SIG-M5 treated with dmso at 0.1 percent for 504 hours (cell line): ENCODE data around the gene LENG1.
A peak's percentile ranks its signal among the peaks of the same experiment; 100 is the strongest.
"Not testable (repeated sequence)": the region's sequence is repeated elsewhere in the genome, so short reads cannot be mapped to it uniquely, and the experiment has no call there.

Experiments
- DNase-seq: peaks from one replicate; lab custom pipeline; 2025; ENCODE audit not compliant: unreplicated experiment; lab: John Stamatoyannopoulos, UW

The LENG1 gene

DNA sequence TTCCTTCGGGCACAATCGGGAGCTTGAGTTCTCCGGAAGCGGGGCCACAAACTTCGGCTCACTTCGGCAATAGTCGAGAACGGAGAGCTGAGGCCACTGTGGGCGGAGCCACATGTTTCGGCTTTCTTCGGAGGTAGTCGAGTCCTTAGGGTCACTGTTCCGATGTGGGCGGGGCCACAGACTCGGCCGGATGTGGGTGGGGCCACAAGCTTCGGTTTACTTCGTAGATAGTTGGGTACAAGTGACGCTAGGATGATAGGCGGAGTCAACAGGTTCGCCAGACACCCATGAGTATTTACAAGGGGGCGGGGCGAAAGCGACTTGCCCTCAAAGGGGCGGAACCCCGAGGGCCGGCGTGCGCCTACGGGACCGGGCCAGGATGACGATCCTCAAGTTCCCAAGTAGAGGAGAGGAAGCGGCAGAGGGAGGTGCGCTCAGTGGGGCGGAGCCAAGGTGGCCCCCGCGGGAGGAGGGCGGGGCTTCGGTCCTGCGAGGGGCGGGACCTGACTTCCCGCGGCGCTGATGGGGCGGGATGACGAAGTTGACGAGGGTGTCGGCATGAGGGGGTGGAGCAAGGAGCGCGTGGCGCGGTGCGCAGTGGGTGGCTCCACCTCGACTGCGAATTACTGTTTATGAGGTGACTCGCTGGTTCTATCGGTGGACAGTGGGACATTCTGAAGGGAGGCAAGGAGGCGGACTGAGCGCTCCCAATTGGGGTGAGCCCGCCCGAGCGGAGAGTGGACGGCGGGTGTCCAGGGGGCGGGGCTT, 30.4 kb upstream of the LENG1 start:
- DNase-seq: peak; percentile 99

DNA sequence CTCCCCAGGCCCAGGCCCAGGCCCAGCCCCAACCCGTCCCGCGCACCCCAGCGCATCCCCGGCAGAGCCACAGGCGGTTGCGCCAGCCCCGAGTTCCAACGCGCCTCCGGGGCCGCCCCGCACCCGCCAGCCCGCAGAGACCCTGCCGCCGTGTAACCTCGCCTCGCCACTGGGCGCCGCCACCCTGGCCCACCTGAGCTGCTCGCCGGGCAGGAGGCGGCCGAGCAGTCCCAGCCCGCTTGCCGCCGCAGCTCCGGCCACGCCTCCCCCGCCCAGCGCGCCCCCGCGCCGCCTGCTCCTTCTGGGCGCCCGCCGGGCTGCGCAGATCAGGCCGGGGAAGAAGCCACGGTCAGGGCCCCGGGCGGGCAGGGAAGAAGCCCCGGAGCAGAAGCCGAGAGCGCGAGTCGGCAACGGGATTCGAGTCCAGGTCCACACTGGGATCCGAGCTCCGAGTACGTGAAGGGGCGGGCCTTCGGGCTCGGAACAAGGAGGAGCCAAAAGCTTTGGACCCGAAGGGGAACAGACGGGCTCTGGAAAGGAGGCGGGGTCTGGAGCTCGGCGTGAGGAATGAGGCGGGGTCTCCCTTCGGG, 29.7 kb upstream of the LENG1 start, which contains the start of gene MBOAT7:
Gene MBOAT7 (minus strand): TSS at position 436 of the 590 bp plus-strand sequence. CDS start 1,072 bp downstream, outside the sequence.
- no peak for DNase-seq

DNA sequence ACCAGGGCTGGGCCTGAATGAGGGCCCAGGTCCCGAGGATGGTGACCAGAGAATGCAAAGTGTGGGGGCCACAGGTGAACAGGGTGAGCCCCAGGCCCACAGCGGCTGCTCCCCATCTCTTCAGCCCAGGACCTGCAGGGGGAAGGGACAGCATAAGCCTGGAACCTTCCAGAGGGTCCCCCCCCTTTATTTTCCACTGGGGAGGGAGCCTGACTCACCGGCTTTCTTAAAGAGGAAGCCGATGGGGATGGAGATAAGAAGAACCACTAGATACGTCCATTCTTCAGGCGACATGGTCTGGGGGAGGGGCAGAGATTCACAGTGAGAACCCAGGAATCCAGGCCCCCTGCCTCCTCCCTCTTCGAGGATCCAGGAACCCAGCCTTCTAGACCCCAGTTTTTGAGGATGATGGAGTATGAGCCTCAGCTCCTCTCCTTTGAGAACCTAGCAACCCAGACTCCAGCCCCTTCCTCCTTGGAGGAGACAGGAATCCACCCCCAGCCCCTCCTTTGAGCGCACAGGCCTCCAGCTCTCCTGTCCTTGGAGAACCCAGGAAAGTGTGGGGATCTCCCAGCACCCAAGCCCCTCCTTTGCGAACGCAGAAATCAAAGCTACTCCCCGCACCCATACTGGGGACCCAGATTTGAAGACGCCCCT, 28.8 kb upstream of the LENG1 start:
- peak; percentile 85 for DNase-seq

DNA sequence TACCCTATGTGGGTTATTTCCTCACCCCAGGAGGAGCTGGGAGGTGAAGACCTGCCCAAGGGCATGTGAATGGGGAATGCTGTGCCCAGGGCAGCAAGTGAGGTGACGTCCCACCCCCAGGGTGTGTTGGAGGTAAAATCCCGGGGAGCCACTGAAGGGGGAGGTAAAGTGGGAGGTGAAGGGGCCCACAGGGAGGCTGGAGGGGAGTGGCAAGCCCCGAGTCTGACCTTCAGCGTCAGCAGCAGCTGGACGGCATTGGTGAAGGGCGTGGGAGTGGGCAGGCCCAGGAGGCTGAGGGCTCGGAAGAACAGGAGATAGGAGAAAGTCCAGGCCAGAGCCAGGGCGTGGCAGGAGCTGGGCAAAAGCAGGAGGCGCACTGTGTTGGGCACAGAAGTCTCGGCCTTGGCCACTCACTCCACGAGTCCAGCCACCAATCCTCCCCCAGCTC, 27.4 kb upstream of the LENG1 start:
- no peak for DNase-seq

DNA sequence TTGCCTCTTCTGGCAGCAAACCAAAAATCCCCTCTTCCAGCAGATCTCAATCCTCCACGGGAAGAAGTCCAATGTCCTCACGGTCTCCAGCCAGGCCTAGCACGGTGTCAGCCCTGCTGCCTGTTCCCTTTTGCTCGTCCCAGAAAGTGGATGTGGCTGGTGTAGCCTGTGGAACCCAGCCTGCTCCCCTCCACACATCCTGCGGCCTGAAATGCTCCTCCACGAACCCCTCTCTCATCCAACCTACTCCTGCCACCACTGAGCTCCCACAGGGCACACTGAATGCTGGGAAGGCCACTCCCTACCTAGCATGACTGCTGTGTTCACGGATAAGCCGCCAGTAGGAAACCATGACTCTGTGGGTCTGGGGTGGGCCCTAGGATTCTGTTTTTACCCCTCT, 26.8 kb upstream of the LENG1 start:
- DNase-seq: no peak

DNA sequence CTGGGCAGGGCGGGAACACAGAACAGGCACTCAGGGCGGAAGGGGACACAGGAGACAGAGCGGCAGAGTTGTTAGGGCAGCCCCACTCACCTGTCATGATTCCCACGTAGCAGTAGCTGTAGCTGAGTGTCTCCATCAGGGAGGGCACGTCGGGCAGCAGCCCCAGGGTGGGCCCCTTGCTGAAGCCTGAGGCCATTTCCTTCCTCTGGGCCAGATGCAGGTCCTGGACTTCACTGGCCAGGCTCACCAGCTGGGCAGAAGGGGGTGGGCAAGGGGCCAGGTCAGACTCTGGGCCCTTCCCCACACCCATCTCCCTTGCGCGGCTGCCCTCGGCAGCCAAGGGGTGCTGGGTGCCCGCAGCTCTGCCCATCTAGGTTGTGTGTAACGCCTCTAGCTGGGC, 23.9 kb upstream of the LENG1 start:
- DNase-seq: no peak

DNA sequence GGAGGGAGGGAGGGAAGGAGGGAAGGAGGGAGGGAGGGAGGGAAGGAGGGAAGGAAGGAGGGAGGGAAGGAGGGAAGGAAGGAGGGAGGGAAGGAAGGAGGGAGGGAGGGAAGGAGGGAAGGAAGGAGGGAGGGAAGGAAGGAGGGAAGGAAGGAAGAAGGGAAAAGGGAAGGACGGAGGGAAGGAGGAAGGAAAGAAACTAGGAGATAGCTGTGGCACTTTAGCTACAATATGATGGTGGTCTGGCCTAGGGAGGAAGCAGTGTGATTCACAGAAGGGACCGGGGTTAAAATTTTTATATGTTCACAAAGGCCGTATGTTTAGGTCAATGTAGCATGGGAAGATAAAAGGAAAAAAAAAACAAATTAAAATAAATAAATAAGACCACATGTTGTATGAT, 22.4 kb upstream of the LENG1 start:
- DNase-seq: not testable (repeated sequence)

DNA sequence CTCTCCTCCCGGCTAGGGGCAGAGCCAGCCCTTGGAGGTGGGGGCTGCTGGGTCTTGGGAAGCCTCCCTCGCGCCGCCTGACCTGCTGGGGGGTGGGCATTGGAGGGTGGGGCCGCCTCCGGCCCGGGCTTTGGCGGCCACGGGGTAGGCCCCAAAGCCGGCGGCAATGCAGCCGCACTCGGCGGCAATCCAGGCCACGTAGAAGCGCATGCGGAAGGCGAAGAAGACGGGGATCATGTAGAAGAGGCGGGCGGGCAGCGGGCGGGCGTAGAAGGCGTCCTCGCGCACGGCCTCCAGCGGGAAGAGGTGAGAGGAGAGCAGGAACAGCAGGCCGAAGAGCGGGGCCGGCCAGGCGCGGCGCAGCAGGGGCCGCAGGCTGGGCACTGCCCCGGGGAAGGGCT, 21.2 kb upstream of the LENG1 start:
- DNase-seq: no peak

DNA sequence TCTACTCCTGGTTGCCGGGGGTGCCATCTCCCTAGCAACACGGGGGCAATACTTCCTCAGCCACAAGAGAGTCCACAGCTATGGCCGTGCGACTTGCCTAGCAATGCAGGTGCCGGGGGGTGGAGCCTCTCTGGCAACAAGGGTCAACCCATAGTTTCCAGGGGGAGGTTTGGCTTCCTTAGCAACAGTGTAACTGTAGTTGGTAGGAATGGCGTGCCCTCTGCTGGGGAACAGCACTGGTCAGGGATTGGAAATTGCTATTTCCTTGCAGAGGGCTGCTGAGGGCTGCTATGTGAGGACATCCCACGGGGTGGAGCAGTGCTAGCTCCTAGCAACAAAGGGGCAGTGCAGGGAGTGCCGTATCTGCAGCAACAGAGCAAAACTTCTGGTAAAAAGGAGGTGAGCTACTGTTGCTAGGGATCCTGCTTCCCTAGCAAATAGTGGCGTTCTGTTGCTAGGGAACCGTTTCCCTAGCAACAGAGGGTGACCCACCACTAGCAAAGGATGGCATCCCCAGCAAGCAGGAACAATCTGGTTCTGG, 20.5 kb upstream of the LENG1 start:
- peak; percentile 64 for DNase-seq

DNA sequence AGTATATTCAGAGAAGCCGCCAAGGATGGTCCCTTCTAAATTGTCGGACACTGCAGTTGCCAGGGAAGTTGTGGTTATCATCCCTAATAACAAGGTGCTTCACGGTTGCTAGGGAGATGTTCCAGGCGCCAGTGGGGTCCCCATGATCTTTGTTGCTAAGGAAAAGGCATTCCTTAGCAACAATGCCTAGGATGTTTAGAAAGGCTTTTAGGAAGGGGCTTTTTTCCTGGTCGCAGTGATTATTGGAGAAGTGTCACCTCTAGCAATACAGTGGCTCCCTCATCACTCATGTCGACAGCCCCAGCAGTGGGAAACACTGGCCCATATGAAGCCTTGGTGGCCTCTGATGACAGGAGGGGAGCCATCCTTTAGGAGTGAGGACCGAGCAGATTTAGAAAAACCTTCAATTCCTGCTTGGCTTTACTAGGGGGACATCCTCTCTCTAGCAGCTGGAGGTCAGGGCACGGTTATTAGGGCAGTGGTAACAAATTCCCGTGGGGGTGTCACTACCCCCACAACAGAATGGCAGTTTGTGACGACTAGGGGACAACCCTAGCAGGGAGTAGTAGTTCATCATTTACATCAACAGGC, 19.8 kb upstream of the LENG1 start:
- DNase-seq: no peak

DNA sequence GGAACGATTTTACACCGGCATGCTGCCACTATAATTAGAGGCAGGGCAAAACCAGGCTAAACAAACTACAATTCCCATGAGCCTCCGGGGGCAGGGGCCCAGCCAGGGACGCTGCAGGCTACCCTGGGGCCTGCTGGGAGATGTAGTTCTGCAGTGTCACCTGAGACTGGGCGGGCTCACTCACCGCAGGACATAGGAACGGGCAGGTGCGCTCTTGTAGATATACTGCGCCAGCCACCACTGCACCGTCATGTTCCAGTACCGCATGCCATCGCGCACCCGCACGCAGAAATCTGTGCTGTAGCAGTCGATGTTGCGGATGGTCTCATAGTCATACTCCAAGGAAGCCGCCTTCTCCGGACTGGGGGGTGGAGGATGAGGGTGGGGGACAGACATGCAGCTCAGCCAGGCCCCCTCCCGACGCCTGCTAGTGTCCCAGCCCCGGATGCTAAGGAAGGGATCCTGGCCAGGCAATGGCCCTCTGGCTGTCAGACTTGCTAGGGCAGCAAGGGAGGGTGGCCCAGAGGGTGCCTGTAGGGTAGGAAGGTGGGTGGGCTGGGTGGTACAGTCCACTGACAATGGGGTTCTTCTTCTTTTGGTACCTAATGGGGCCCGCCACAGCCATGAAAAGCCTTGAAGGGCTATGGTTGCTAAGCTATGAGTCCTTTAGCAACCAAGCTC, 19.2 kb upstream of the LENG1 start:
- DNase-seq: no peak

DNA sequence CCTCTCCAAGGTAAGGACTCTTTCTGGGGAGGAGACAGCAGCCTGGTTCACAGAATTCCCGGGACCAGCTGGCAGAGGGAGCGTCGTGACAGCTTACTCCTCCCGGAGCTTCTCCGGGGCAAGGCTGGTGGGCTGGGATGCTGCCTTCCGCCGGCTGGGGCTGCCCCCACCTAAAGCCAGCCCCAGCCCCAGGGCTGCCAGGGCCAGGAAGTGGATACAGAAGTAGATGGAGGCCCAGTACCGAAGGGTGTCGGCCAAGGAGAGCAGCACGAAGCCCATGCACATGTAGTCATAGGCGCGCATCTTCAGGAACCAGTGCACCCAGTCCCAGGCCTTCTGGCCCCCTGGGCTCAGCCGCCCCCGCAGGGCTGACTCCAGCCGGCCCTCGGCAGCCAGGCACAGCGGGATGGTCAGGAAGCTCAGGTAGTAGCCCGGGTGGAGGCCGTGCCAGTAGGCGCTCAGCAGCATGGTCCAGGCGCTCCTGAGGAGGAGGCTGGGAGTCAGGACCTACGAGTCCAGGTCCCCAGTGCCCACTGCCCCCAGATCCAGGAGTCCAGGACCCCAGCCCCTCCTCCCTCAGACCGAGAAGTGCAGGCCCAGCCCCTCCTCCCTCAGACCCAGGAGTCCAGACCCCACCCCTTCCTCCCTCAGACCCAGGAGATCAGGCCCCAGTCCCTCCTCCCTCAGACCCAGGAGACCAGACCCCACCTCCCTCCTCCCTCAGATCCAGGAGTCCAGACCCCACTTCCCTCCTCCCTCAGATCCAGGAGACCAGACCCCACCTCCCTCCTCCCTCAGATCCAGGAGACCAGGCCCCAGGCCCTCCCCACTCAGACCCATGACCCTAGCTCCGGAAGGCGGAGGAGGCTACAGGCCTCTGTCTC, 14.7 kb upstream of the LENG1 start:
- DNase-seq: no peak

DNA sequence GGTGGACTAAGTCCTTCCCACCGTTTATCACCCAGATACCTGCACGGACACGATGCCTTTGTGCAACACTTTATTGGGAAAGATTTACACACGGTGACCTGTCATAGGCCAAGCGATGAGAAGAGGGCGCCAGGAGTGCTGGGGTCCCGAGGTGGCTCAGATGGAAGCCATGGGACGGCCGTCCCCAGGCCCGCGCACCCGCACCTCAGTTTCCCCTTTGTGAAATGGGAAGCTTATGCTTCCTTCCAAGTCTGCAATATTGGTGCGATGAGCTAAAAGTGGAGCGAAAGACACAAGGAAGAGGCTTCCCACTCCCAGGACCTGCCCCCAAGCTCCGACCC, 13.8 kb upstream of the LENG1 start:
- no peak for DNase-seq

DNA sequence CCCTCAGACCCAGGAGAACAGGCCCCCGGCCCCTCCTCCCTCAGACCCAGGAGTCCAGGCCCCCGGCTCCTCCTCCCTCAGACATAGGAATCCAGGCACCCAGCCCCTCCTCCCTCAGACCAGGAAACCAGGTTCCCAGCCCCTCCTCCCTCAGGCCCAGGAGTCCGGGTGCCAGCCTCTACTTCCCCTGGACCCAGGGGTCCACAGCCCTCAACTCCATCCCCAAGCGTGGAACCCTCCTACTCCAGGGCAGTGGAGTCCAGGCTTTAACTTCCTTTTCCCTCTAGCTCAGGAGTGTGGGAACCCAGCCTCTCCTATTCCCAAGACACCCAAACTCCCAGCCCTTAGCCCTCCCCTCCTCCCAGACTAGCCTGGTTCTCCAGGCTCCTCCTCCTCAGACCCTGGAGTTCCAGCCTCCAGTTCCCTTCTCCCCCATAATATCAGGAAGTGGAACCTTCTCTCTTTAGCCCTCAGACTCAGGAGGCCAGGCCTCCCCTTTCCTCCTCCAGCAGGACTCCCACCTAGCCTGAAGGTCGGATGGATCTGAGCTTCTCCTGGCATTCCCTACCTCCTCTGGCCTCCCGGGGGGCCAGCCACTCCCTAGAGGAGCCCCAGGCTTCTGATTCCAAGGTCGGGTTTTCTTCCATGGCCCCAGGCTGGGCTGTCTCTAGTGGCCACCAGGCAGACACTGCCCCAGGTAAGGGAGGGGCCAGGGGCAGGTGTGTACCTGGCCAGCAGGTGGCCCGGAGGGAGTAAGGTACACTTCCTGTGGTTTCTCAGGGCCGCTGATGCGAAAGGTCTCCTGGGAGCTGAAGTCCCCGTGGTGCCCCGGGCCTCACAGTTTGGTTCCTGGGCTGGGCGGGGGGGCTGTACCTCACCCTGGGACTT, 13.2 kb upstream of the LENG1 start, which contains the start of gene TMC4:
Gene TMC4 (minus strand): TSS at position 690 of the 888 bp plus-strand sequence. CDS start 43 bp downstream, at position 647.
- DNase-seq: peak; percentile 33

DNA sequence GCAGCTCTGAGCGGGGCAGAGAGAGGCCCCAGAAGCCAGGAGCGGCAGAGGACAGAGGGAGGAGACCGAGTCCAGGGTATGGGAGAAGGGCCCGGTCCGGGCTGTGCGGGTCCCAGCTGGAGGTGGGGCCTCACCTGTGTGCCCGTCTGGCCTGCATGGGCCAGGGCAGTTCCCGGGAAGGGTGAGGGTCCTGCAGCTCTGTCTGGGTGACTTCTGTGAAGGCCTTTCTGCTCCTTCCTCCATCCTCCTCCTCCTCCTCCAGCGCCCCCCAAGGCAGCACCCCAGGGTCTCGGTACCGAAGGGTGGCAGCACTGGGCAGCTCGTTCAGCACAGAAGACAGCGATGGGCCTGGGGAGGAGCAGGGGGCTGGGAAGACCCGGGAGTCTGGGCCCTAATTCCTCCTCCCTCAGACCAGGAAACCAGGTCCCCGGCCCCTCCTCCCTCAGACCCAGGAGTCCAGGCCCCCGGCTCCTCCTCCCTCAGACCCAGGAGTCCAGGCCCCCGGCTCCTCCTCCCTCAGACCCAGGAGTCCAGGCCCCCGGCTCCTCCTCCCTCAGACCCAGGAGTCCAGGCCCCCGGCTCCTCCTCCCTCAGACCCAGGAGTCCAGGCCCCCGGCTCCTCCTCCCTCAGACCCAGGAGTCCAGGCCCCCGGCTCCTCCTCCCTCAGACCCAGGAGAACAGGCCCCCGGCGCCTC, 12.4 kb upstream of the LENG1 start:
- not testable (repeated sequence) for DNase-seq

DNA sequence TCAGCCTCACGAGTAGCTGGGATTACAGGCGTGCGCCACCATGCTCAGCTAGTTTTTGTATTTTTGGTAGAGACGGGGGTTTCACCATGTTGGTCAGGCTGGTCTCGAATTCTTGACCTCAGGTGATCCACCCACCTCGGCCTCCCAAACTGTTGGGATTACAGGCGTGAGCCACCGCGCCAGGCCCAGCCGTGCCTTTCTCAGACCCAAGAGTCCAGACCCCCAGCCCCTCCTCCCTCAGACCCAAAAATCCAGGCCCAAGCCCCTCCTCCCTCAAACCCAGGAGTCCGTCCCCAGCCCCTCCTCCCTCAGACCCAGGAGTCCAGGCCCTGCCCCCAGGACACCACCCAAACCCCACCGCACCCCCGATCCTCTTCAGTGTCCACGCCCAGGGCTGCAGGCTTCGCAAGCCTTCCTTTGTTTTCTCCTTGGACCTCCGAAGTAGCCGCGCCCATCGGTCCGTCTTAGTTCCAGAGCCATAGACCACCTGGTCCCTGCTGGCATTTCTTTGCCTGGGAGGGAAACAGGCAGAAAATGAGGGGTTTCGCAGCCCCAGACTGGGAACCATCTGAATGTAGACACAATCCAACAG, 9.7 kb upstream of the LENG1 start:
- no peak for DNase-seq

DNA sequence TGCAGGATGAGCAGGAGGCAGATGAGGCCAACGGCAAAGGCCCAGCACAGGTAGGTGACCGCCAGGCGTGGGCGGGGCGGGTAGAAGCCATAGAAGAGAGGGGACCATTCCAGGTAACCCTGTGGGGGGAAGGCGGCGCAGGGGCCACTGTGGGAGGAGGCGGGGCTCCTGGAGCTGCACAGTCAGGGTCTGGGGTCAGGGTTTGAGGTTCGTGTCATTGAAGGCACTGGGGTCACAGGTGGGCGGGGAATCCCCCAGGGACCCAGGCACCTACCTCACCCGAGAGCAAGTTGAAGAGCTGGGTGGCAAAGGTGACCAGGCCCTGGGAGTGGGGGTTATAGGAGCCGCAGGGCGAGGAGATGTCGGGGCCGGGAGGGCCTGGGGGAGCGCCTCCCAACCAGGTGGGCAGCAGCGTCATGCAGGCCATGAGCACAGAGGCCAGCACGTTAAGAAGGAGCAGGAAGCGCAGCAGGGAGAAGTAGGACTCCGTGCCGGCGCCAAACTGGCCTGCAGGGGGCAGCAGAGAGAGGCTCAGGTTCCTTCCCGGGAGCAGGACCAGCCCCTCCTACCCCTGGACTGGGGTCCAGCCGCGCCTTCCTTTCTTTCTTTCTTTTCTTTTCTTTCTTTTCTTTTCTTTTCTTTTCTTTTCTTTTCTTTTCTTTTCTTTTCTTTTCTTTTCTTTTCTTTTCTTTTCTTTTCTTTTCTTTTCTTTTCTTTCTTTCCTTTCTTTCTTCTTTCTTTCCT, 8.8 kb upstream of the LENG1 start:
- DNase-seq: peak; percentile 76
